ENCODE data around the gene KCNQ2. TPM values are rescaled to one million over a fixed set of nuclear protein-coding genes. Genes with fewer than 3 reads are reported as not detected.

KCNQ2 gene
- total RNA-seq, 1 donor from 2014 or later: 11.5 TPM

DNA sequence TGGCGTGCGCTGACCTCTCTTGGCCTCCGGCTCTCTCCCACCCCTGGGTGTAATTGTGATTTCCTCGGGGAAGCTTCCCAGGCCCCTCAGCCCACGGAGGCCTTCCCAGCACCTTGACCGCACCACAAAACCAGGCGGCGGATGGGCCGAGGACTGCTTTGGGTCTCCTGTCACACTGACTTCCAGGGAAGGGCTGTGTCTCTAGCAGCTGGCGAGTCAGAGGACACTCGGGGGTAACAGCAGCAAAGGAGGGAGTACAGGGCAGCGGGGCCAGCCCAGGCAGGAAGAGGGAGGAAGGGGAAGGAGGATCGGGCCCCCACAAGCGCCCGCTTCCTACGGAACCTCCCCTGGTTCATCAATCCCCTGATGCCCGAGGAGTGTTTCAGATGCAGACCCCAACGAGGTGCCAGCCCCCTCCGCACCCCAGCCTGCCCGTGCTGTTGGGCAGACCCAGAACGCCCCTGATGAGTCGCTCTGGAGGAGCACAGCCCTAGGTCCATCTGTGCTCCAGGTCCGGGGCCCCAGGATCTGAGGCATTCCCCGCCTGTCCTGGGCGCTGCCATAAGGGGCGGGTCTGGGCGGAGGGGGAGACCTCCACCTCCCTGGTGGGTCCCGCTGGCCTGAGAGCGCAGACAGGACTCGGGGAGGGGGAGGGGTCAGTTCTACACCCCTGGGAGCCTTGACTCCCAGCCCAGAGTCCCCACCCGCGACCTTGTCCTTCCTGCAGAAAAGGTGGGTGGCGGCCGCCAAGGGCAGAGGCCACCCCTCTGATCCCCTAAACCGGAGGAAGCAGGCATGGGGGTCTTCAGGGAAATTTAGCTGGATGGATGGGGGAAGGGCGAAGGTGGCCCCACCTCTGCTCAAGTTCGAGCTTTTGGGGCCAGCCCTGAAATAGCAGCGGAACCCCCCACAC is 112.3 kb downstream of the KCNQ2 start:
- no peak for FAIRE-seq
- peak overlapping the region; percentile 29 for H3K4me3 Mint-ChIP-seq (ENCODE audit: unreplicated experiment)
- no peak overlapping the region for H3K4me2 ChIP-seq (ENCODE audit: low read length)
- H2AFZ ChIP-seq (ENCODE audit: low read depth, low read length): no peak overlapping the region
- no peak overlapping the region for H3K27ac ChIP-seq (ENCODE audit: low read depth, low read length)
- no peaks in the 10 kb centered on the region for H3K79me2 ChIP-seq (ENCODE audit: insufficient read depth, low read length)
- no peaks in the 10 kb centered on the region for H3K36me3 ChIP-seq (ENCODE audit: insufficient read depth, low read length)
- no peak for TF ChIP-seq EZH2 (IDR thresholded peaks at IDR 0.05; ENCODE audit: insufficient read depth, low read length)
- H3K9ac ChIP-seq (ENCODE audit: low read length): no peak overlapping the region
- no peak overlapping the region for H3K27ac Mint-ChIP-seq (ENCODE audit: unreplicated experiment)
- peaks cover 35% of the 10 kb centered on the region for H3K27me3 Mint-ChIP-seq (ENCODE audit: low read depth, unreplicated experiment)
- H3K36me3 Mint-ChIP-seq (ENCODE audit: low read depth, unreplicated experiment): no peaks in the 10 kb centered on the region
- H4K20me1 ChIP-seq (ENCODE audit: insufficient read depth, low read length): no peaks in the 10 kb centered on the region
- H3K9me3 ChIP-seq (ENCODE audit: insufficient read depth, low read depth, low read length): no peaks in the 10 kb centered on the region
- H3K4me3 ChIP-seq (ENCODE audit: insufficient read depth, low read depth, low read length): no peak overlapping the region
- H3K4me1 Mint-ChIP-seq (ENCODE audit: low read depth, unreplicated experiment): no peaks in the 10 kb centered on the region
- H3K27me3 ChIP-seq (ENCODE audit: insufficient read depth, low read length): peaks cover 8% of the 10 kb centered on the region
- no peaks in the 10 kb centered on the region for H3K9me3 Mint-ChIP-seq (ENCODE audit: unreplicated experiment)
- H3K4me1 ChIP-seq (ENCODE audit: insufficient read depth, low read length): no peaks in the 10 kb centered on the region
- DNase-seq (ENCODE audit: low read depth): no peak

DNA sequence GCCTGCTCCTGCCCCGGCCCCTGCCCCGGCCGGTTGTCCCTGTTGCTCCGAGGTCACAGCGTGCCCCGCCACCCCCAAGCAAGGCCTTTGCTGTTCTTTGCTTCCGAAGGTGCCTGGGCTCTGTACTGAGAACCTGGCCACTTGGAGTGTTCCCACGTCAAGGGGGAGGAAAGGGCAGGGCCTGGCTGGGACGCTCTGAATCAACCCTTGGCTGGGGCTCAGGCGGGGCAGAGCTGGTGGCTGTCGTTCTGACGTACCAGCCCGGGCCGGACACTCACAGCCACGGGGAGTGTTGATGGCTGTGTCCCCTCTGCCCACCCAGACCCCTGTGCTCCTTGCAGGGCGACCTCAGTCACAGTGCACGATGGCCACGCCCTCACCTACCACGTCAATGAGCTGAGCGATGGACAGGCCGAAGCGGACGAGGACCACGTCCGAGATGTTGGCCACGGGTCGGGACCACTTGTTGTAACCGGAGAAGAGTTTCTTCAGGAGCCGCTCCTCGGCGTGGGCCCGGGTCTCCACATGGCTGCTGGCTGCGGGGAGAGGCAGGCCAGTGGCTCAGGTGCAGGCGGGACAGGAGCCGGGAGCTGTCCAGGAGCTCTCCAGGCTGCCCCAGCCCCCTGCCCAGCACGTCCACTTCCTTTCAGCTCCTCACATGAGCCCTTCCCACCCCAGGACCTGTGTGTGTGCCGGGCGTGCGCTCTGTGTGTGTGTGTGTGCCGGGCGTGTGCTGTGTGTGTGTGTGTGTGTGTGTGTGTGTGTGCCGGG is 113.1 kb downstream of the KCNQ2 start:
- FAIRE-seq: no peak
- H3K27ac Mint-ChIP-seq (ENCODE audit: unreplicated experiment): no peak overlapping the region
- H3K9me3 ChIP-seq (ENCODE audit: insufficient read depth, low read depth, low read length): no peaks in the 10 kb centered on the region
- H3K4me1 ChIP-seq (ENCODE audit: insufficient read depth, low read length): no peaks in the 10 kb centered on the region
- no peaks in the 10 kb centered on the region for H3K9me3 Mint-ChIP-seq (ENCODE audit: unreplicated experiment)
- no peak overlapping the region for H3K4me3 Mint-ChIP-seq (ENCODE audit: unreplicated experiment)
- H3K27ac ChIP-seq (ENCODE audit: low read depth, low read length): no peak overlapping the region
- no peak overlapping the region for H3K9ac ChIP-seq (ENCODE audit: low read length)
- peaks cover 40% of the 10 kb centered on the region for H3K27me3 Mint-ChIP-seq (ENCODE audit: low read depth, unreplicated experiment)
- DNase-seq (ENCODE audit: low read depth): no peak
- peaks cover 8% of the 10 kb centered on the region for H3K27me3 ChIP-seq (ENCODE audit: insufficient read depth, low read length)
- no peaks in the 10 kb centered on the region for H3K4me1 Mint-ChIP-seq (ENCODE audit: low read depth, unreplicated experiment)
- no peaks in the 10 kb centered on the region for H4K20me1 ChIP-seq (ENCODE audit: insufficient read depth, low read length)
- no peaks in the 10 kb centered on the region for H3K36me3 Mint-ChIP-seq (ENCODE audit: low read depth, unreplicated experiment)
- H2AFZ ChIP-seq (ENCODE audit: low read depth, low read length): no peak overlapping the region
- H3K36me3 ChIP-seq (ENCODE audit: insufficient read depth, low read length): no peaks in the 10 kb centered on the region
- no peaks in the 10 kb centered on the region for H3K79me2 ChIP-seq (ENCODE audit: insufficient read depth, low read length)
- TF ChIP-seq, protein P1, sequence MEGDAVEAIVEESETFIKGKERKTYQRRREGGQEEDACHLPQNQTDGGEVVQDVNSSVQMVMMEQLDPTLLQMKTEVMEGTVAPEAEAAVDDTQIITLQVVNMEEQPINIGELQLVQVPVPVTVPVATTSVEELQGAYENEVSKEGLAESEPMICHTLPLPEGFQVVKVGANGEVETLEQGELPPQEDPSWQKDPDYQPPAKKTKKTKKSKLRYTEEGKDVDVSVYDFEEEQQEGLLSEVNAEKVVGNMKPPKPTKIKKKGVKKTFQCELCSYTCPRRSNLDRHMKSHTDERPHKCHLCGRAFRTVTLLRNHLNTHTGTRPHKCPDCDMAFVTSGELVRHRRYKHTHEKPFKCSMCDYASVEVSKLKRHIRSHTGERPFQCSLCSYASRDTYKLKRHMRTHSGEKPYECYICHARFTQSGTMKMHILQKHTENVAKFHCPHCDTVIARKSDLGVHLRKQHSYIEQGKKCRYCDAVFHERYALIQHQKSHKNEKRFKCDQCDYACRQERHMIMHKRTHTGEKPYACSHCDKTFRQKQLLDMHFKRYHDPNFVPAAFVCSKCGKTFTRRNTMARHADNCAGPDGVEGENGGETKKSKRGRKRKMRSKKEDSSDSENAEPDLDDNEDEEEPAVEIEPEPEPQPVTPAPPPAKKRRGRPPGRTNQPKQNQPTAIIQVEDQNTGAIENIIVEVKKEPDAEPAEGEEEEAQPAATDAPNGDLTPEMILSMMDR (IDR thresholded peaks at IDR 0.05; ENCODE audit: insufficient read depth, low read depth, low read length): no peak
- TF ChIP-seq EZH2 (IDR thresholded peaks at IDR 0.05; ENCODE audit: insufficient read depth, low read length): no peak
- H3K4me2 ChIP-seq (ENCODE audit: low read length): no peak overlapping the region
- H3K4me3 ChIP-seq (ENCODE audit: insufficient read depth, low read depth, low read length): no peak overlapping the region
